22Rv1 (cell line): ENCODE data around the gene PPP1R13B.

ENCODE experiments used
- H3K27ac ChIP-seq: fragments of 450-650 bp; 2 replicates; pipeline ENCODE4 v1.5.1; 2017
- CTCF ChIP-seq: fragments of 450-650 bp; IDR thresholded peaks from 2 replicates; pipeline ENCODE4 v1.5.1; 2017; ENCODE audit warnings: mild to moderate bottlenecking
- ZFX ChIP-seq: fragments of 450-650 bp; IDR thresholded peaks from 2 replicates; pipeline ENCODE4 v1.6.1; 2017; ENCODE audit warnings: antibody characterized with exemption, borderline replicate concordance

The PPP1R13B gene

GRCh38 chr14:103762036-103762435, 85.3 kb downstream of the PPP1R13B start:
- TF ChIP-seq CTCF = no peak
- no peak for TF ChIP-seq ZFX
- no peak overlapping the region for H3K27ac ChIP-seq

- TF ChIP-seq CTCF = no peak
- TF ChIP-seq ZFX = no peak
- no peak overlapping the region for H3K27ac ChIP-seq
Measured at GRCh38 chr14:103758059-103758776, 89.2 kb downstream of the PPP1R13B start.

- no peak overlapping the region for H3K27ac ChIP-seq
- TF ChIP-seq ZFX = no peak
- TF ChIP-seq CTCF = no peak
Measured at GRCh38 chr14:103755060-103755459, 92.3 kb downstream of the PPP1R13B start.

- TF ChIP-seq CTCF (no peak), ZFX (no peak)
- no peak overlapping the region for H3K27ac ChIP-seq
Measured at GRCh38 chr14:103753774-103754173, 93.6 kb downstream of the PPP1R13B start.

- TF ChIP-seq CTCF (no peak), ZFX (no peak)
- no peak overlapping the region for H3K27ac ChIP-seq
Measured at GRCh38 chr14:103749860-103750259, 97.5 kb downstream of the PPP1R13B start.

GRCh38 chr14:103749452-103749851, 97.9 kb downstream of the PPP1R13B start:
- TF ChIP-seq CTCF (no peak), ZFX (no peak)
- H3K27ac ChIP-seq = no peak overlapping the region

GRCh38 chr14:103748534-103748857, 98.9 kb downstream of the PPP1R13B start:
- TF ChIP-seq CTCF (no peak), ZFX (no peak)

More at GRCh38 chr14:103748534-103748857, 98.9 kb downstream of the PPP1R13B start:
- no peak overlapping the region for H3K27ac ChIP-seq
